HG02852 (cell line): Measurements from ENCODE around the gene ASIC2.

Experiments used
- ATAC-seq: cut with Tn5 transposase; IDR thresholded peaks from one replicate; pipeline ENCODE4 v1.9.1; 2021; ENCODE audit warnings: mild to moderate bottlenecking, moderate library complexity; ENCODE audit not compliant: unreplicated experiment

Gene ASIC2

DNA sequence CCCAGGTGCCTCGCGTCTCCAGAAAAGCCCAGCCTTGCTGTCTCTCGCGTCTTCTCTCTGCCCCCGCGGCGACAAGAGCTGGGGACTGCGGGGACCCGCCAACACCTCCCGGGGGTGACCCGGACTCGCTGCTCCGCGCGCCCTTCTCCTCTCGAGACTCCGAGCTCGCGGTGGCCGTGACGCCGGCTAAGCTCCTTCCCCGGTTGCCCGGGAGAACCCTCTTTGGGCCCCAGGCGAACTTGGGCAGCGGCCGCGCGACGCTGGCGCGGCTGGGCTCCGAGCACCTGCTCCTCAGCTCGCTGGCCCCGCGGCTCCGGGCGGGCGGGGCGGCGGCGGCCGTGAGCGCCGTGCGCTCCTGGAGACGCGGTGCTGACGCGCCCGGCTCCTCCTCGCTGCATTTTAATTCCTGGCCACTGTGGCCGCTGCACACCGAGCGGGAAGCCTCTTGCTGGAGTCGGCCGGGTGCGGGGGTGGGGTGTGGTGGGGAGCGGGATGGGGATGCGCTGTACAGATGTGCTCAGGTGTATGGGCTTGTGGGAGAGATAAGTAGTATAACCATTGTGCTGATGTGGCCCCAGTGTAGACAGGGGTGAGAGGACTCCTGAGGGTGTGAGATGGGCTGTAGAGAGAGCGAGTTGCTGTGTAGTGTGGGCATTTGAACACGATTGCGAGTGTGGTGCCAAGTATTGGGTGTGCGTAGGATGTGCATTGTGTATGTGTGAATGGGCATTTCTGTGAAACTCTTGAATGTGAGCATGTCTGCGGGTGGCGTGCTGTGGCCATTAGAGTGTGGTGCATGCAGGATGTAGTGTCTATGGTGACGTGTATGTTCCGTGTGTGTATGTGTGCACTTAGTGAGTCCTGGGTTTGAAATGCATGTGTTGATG is at the start of gene ASIC2:
ASIC2 (minus strand) TSS at position 315 of the 887 bp plus-strand sequence.
- ATAC-seq, result no peak

DNA sequence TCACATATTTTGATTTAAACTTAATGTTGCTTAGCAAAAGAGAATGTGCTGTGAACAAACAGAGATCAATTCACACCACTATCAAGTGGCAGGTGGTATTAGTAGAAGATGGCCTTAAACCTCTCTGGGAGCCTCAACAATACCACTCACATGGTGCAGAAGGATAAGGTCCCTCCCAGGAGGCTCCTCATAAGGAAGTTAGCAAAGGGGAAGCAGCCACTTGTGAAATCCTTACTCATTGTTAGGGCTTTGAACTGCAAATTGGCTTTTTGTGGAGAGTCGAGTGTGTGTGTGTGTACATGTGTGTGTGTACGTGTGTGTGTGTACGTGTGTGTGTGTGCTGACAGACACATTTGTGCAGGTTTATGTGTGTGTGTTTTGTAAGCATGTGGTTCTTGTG is 48.9 kb upstream of the ASIC2 start:
- no peak for ATAC-seq

DNA sequence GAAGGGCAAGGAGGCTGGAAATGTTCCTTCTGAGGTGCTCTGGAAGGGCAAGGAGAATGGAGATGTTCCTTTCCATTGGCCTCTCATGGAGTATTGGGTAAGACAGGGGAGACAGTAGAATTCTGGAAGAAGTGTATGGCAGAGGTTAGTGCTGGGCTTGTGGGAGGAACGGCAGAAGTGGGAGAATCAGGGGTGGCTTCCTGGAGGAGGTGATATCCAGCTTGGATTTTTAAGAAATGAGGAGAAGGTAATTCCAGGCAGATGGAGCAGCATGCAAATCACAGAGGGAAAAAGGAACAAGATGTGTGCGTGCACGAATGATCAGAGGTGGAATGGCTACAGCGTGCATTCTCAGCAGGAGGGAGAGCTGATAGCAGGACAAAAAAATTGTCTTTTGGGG is 45.1 kb upstream of the ASIC2 start:
- ATAC-seq, result no peak

DNA sequence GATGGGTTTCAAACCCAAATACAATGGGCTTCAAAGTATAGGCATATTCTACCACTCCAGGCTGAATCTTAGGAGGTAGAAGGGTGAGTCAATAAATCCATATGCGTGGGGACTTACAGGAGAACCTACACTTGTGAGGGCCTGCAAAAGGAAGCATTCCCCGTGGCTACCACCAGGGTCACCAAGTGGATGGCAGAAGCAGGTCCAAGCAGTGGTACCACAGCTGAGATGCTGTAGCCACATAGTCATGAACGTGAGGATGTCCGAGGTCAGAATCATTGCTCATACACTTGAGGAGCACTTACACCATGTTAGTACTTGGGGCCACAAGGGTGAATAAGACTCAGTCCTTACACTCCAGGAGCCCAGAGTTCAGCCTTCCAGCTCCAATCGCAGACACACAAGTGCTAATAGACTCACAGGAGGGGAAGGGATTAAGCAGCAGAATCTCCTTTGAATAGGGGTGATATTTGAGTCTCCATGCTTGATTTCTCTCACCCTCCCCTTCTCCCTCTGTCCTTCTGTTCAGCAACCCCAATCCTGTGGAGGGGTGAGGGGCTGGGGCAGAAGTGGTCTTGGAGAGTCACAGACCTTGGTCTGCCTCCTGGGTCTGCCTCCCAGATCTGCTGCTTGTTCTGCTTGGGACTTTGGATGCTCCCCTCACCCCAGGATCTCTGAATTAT is 42.5 kb upstream of the ASIC2 start:
- ATAC-seq, result no peak

DNA sequence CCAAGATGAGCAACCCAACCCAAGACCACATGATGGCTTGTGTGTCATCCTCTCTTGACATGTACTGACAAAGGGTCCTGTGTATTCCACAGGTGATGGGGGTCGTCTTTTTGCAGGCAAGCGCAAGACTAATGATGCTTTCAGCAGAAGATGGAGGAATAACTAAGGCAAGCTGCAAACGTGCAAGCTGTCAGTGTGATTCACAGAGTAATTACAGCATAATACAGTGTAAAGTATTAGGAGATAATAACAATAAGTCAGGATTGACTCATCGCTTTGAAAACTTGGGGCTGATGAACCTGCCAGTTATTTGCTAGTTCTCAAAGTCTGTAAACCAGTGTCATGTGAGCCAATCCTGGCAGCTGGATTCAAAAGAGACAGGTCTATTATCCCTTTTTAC is 41.6 kb upstream of the ASIC2 start:
- ATAC-seq, result no peak

DNA sequence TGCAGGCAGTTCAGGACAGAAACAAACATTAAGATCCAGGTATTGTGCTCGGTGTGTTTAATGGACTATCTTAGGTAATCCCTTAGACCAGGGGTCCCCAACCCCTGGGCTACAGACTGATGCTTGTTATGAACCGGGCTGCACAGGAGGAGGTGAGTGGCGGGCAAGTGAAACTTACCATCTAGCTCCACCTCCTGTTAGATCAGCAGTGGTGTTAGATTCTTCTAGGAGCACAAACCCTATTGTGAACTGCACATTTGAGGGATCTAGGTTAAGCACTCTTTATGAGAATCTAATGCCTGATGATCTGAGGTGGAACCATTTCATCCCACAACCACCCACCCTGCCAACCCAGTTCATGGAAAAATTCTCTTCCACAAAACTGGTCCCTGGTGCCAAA is 37.8 kb upstream of the ASIC2 start:
- no peak for ATAC-seq

DNA sequence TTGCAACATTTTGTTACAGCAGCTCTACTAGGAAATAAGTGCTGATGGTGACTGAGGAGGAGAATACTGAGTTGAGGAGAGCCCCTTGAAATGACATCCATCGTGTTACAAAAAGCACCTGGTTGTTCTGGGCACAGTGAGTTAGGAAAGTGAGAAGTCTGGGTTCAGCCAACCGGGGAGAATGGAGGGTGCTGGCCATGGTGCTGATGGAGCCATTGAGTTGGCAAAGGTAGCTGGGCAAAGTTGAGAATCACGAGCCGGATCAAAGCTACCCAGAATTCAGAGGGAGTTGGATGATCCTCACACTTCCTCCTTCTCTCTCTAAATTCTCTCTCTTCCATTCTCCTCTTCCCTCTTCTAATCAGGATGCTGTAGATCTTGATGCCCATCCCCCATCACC is 35.0 kb upstream of the ASIC2 start:
- ATAC-seq, result no peak

DNA sequence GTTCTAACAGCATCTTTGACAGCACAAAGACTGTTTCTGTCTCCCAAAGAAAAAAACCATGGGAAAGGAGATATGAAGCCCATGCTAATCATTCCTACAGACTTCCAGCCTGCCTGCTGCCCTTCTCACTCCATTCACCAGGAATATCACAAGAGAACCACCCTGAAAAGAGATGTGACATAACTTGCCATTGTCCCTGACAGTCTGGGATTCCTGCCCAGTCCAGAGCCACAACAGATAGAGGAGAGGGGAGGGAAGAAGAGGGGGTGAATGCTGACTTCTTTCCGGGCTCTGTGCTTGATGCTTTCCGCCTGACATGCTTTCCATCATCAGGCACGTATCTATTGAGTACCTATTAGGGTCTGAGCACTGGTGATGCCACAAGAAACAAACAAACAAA is 31.6 kb upstream of the ASIC2 start:
- ATAC-seq, result no peak

DNA sequence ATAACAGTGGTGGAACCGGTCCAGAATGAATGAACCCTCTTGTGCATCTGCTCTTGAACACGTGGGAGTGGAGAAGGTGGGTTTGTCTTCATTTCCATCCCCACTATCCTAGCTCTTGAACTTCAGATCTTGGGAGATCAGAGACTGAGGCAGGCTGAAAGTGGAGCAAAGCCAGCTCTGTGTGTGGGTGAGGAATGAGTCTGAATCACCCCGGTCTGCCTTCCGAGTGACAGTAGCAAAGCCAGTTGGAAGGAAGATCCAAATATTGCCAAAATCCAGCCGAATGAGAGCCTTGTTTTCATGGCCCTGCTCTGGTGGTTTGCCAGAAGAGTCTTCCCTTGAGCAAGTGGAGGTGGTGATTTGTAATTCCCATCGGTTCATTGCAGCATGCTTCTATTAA is 29.0 kb upstream of the ASIC2 start:
- no peak for ATAC-seq

DNA sequence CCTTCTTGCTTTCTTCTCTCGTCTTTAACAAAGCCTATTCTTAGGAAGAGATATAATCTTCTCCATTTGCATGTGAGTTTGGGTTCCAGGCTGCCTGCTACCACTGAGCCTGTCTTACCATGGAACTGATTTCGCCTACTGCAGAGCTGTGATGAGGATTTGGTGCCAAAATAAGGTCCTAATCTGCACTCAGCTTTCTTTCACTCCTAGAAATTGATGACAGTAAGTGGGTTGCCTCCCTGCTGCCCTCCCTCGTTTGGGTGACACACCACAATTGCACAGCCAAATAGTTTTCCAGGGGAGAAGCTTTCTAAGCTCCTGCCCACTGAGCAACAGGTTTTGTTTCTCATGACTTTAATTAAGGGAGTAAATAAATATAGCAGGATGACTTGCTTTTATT is 25.1 kb upstream of the ASIC2 start:
- ATAC-seq, result no peak

DNA sequence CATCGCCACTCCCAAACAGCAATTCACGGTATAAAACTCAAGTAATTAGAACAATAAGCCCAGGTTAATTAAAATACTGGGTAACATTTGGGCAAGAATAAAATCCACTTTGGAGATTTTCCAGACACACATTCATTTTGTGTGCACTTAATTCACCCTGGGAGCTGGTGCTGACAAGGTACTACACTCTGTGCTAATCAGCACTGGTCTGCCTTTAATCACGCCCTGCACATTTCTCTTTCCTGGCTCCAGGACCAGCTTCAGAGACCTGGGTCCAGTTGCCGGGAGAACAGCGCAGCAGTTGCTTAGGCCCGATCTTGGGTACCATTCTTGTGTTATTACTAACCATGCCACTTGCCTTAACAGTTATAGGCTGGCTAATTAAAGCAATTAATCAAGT is 23.7 kb upstream of the ASIC2 start:
- no peak for ATAC-seq

DNA sequence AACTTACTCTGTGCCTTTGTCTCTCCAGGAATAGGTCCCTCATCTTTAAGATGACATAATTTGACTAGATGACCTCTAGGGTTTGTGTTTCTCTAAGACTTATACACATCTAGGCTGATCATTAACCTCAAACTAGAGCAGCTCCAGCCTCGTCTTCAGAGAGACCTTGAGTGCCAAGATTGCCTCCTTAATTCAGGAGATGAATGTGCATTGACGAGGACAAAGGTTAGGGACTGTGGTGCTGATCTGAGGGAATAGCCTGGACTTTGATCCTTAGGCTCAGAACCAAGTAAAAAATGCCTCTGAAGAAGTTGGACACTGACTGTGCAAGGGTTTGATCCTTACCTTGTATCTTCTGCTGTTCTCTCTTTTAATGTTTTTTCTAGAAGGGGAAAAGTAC is 17.2 kb upstream of the ASIC2 start:
- no peak for ATAC-seq

DNA sequence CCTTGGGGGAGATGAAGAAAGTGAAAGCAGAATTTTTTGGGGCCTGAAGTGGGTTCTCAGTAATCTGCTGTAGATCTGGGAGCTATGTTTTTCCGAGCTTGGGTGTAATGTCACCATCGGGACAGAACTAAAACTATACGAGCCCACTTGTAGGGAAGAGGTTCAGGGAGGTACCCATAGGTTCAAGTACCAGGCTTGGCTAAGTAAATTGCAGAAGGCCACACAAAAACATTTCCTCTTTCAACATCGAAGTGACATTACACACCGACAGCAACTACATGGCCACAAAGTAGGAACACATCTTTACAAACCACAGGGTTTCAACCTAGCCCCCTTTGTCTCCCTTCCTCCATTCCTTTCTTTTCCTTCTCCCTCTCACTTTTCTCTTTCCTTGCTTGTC is 10.2 kb upstream of the ASIC2 start:
- no peak for ATAC-seq

DNA sequence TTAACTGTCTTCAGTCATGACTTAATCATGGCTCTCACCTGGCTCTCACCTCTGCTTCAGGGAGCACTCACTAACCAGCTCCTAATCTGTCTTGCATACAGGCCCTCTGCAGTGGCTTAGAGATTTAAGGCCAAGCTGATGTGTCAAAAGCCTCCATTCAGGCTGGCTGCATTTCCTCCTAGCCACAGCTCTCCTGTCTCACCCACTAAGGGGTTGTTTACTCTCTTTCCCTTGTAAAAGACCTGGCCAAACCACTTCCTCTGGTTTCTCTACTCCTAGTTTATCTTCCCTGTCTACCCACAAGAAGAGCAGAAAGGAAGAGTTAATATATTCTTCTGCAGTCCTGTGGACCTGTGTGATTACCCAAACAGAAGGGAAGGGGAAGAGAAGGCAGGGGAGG is 9.3 kb upstream of the ASIC2 start:
- no peak for ATAC-seq

DNA sequence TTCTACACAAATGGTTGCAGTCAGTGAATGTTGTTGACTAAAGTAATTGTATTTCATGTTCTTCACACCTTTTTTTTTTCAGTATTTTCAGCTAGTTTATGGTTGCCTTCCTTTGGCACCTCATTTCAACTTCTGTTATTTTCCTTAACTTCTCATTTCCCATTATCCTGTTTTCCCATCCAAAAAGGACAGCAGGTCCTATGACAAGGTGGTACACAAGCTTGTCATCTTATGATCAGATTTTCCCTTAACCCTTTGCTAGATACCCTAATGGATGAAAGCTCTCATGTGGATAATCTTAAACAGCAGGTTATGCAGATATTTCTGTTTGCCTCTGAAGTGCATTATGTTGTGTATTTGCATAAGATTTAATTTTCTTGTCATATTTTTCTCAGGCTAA is 7.1 kb upstream of the ASIC2 start:
- no peak for ATAC-seq

DNA sequence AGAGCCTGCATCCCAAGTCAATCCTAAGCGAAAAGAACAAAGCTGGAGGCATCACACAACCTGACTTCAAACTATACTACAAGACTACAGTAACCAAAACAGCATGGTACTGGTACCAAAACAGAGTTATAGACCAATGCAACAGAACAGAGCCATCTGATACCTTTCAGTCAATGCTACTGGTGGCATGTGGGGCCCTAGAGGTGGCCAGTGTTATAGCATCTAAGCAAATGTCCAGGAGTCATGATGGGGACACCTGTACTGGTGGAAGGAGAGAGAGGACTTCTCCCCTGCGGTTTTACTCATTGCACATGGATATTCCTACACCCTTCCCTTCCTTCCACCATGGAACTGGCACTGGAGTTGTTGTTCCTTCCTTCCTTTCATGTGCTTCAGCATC is 6.0 kb upstream of the ASIC2 start:
- no peak for ATAC-seq

DNA sequence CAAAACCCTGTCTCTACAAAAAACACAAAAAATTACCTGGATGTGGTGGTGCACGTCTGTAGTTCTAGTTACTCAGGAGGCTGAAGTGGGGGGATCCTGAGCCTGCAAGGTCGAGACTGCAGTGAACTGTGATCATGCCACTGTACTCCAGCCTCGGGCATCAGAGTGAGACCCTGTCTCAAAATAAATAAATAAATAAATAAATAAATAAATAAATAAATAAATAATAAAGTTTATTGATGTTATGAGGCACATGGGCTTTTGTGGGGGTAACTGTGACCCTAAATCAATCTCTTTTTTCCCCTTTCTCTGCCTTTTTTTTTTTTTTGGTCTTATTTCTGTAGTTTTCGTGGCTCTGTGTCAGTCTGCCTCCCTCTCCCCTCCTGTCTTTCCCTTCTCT is 4.5 kb upstream of the ASIC2 start:
- ATAC-seq, result no peak

DNA sequence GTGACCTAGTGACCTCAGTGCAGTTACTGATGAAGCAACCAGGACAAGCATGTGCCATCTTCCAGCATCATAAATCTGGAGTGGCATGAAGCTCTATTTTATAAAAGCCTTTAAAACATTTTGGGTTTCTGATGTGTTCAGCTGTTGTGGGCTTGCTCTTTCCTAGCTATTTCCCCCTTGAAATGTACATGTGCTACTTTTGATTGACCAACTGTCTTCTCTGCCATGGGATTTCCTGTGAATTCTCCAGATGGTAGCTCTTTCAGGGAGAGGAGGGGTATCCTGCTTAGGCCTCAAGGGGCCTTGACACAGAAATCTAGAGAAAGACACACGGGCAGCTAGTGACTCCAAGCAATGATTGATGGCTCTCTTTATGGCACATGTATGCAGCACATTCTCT is 1.9 kb upstream of the ASIC2 start:
- ATAC-seq, result no peak

DNA sequence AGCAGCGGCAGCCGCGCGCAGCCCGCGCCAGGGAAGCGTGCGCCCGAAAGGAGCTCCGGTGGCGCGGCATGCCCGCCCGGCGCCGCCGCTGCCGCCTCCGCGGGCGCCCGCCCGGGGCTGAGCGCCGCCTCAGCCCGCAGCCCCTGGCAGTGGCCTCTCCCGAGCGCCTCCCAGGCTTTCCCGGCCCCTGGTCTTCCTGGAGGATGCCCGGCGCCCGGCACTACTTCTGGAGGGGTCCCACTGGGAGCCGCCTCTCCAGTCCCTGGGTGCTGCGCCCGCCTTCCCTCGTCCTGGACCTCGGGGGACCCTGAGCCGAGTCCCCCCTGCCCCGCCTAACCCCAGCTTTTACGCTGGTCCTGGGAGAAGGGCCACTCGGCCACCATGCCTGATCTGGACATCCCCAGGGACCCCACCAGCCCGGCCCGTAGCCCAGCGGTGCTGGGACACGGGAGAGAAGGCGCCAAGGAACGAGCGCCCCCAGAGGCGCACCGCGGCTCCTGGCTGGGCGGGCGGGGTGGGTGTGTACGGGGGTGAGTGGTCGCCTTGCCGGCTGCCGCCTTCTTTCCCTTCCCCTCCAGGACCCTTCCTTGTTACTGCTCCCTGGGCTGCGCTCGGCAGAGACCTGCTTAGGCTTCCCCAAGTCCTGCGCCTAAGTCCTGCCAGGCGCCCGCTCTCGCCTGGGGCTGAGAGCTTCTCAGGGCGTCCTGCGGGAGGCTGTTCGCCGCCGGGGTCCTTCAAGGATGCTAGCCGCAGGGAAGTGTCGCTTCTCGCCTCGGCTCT is 704 bp downstream of the ASIC2 start:
- no peak for ATAC-seq

DNA sequence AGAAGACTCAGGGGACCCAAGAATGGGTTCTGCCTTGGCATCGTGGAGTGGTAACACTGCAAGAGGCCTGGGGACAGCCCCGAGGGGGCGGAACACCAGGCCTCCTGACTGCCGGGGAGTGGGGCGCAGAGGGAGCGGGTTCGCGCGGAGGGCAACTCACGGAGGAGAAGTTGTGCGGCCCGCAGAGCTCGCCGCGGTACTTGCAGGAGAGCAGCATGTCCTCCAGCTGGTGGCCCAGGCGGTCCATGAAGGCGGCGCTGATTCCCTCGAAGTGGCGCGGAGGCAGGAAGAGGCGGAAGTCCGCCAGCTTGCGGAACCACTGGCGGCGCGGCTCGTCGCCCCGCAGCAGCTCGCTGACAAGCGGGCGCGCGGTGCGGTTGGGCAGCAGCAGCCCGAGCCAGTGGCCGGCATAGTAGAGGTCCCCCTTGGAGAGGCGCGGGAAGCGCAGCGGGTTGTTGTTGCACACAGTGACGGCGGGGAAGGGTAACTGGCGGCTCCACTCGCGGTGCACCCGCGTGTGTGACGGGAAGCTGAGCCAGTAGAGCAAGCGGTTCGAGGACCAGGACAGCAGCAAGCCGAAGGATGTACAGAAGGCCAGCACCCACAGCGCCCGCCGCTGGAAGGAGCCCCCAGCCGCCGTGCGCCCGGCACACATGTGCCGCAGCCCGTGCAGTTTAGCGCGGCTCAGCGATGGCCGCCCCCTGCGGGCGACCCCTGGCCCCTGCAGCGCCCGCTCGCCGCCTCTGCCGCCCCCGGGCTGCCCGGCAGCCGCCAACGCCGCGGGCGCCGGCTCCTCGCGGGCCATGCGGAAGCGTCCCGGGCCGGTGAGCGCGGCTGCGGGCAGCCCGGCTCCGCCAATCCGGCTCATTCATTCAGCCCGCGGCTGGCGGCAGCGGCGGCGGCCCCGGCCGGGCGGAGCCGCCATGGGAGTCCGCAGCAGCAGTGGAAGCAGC is 1.6 kb downstream of the ASIC2 start:
- no peak for ATAC-seq

DNA sequence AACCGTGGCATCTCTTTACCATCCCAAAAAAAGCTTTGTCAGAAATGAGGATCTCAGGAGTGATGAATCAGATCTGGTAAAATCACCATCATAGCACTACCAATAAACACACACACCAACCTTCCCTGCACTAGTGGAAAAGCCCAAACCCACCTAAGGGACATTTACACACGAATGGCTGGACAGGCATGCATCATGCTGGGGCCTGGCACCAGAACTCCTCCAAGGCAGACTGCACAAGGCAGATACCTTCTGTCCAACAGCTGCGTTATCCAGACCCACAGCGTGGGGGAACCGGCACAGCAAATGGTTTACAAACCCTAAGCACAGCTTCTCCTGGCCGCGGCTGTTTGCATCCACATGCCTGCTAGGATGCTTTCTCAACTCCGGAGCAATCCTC is 2.8 kb downstream of the ASIC2 start:
- ATAC-seq, result no peak
